Testis (tissue), 3 donors: ENCODE measurements around the gene HOXA1. TPM values are rescaled to one million over a fixed set of nuclear protein-coding genes. Genes with fewer than 3 reads are reported as not detected.
A peak's percentile ranks its signal among the peaks of the same experiment; 100 is the strongest.

Experiments used
- DNase-seq: peaks from one replicate; pipeline ENCODE4 v3.0.0-alpha.2; 2019
- H3K27ac ChIP-seq, 2 donors: fragments of 200-600 bp; sonication (generic); one replicate each; pipeline ENCODE4 v1.5.1; 2019
- H3K27me3 ChIP-seq: fragments of 200-600 bp; sonication (generic); one replicate; pipeline ENCODE4 v1.5.1; 2019
- H3K36me3 ChIP-seq: fragments of 200-600 bp; sonication (generic); one replicate; pipeline ENCODE4 v1.5.1; 2017; ENCODE audit warnings: low read depth; ENCODE audit errors: missing control alignments
- H3K4me1 ChIP-seq: fragments of 200-600 bp; sonication (generic); one replicate; pipeline ENCODE4 v1.5.1; 2019
- H3K4me3 ChIP-seq, 2 donors: fragments of 200-600 bp; sonication (generic); one replicate each; pipeline ENCODE4 v1.5.1; 2017 to 2019
- H3K9me3 ChIP-seq: fragments of 200-600 bp; sonication (generic); one replicate; pipeline ENCODE4 v1.5.1; 2017
- POLR2A ChIP-seq: fragments of 450-650 bp; IDR thresholded peaks from one replicate; pipeline ENCODE4 v1.6.1; 2017; ENCODE audit warnings: antibody characterized with exemption, mild to moderate bottlenecking, moderate library complexity
- WGBS, 2 donors: methylation state at CpG; one replicate each; pipeline ENCODE4 v1.1.5; 2018; 5-methylcytosine and 5-hydroxymethylcytosine counted together
- intact Hi-C: fragments of 100-400 bp; cut with DNase I; formaldehyde crosslinking; loops from one replicate; pipeline ENCODE4 v1.15.1; 2023; ENCODE audit warnings: low total_unique reads
- polyA plus RNA-seq: library from polyadenylated mRNA; stranded (reverse); fragments of 350-450 nt; fragmentation: Illumina TruSeq; extraction: RNeasy Lipid Tissue Mini Kit (QIAGEN cat#74804); gene quantifications from one replicate; pipeline ENCODE4 v1.2.3, GENCODE V29; 2014; ENCODE audit warnings: low read depth, low replicate concordance; ENCODE audit not compliant: insufficient read depth
- total RNA-seq, 2 donors: library from RNA; depleted of rRNA; stranded (reverse); fragments of >200 nt; gene quantifications; one replicate each; pipeline ENCODE4 v1.2.3, GENCODE V29; 2016
- TF ChIP-seq, protein P1 (sequence below), 3 experiments: fragments of 450-650 bp in 2 of 3; fragments of 200-600 bp in 1 of 3; sonication (generic) in 1 of 3; IDR thresholded peaks; one replicate each; pipeline ENCODE4 v1.5.1; 2016 to 2019; ENCODE audit warnings: antibody characterized with exemption in 3 of 3, mild to moderate bottlenecking in 2 of 3, moderate library complexity in 1 of 3

The HOXA1 gene
- total and polyA plus RNA-seq, 3 donors from 2014 or later = 0.16 to 0.79 (median 0.37) TPM

GRCh38 chr7:27088002-27088922 lies 7.5 kb downstream of the HOXA1 start:
- DNase-seq = peak; percentile 57
- WGBS, 2 donors = 11 to 12% methylated on average over 40 to 68 of the region's 68 CpGs
- no peaks in the 10 kb centered on the region for H3K9me3 ChIP-seq
- H3K27me3 ChIP-seq = no peaks in the 10 kb centered on the region
- TF ChIP-seq, protein P1, sequence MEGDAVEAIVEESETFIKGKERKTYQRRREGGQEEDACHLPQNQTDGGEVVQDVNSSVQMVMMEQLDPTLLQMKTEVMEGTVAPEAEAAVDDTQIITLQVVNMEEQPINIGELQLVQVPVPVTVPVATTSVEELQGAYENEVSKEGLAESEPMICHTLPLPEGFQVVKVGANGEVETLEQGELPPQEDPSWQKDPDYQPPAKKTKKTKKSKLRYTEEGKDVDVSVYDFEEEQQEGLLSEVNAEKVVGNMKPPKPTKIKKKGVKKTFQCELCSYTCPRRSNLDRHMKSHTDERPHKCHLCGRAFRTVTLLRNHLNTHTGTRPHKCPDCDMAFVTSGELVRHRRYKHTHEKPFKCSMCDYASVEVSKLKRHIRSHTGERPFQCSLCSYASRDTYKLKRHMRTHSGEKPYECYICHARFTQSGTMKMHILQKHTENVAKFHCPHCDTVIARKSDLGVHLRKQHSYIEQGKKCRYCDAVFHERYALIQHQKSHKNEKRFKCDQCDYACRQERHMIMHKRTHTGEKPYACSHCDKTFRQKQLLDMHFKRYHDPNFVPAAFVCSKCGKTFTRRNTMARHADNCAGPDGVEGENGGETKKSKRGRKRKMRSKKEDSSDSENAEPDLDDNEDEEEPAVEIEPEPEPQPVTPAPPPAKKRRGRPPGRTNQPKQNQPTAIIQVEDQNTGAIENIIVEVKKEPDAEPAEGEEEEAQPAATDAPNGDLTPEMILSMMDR (IDR thresholded peaks at IDR 0.05) = no peak
- TF ChIP-seq POLR2A = no peak
- peak overlapping the region in 1 of 2 donors; percentile 56 for H3K27ac ChIP-seq
- intact Hi-C loops = no loop called here
- no peaks in the 10 kb centered on the region for H3K4me1 ChIP-seq
- peak overlapping the region; percentile 45 for H3K4me3 ChIP-seq
- H3K36me3 ChIP-seq = no peaks in the 10 kb centered on the region

GRCh38 chr7:27083646-27084045 lies 12.2 kb downstream of the HOXA1 start:
- Histone ChIP-seq H3K36me3 (no peaks in the 10 kb centered on the region), H3K27ac (no peak overlapping the region), H3K27me3 (no peaks in the 10 kb centered on the region), H3K4me1 (no peaks in the 10 kb centered on the region), H3K9me3 (no peaks in the 10 kb centered on the region), H3K4me3 (no peak overlapping the region)
- intact Hi-C loops = no loop called here
- no peak for DNase-seq
- 87 to 89% methylated on average over 2 of the region's 2 CpGs for WGBS, 2 donors
- TF ChIP-seq, protein P1 (IDR thresholded peaks at IDR 0.05) = no peak
- no peak for TF ChIP-seq POLR2A

DNA sequence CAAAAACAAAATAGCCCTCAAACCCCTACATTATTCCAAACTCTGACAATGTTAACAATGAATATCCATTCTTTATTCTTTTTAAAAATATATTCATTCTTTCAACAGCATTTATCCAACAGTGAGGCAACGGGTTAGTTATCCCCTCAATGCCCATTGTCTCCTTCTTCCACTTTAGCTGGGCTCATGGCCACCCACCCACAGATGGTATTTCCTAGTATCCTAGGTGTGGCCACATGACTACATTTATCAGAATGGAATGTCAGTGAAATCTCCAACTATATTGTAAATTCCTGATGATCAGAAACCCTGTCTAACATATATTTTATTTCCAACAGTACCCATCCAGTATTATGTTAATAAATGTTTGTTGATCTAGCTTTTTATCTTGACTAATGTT lies 13.6 kb downstream of the HOXA1 start:
- no peak overlapping the region for H3K4me3 ChIP-seq
- no peaks in the 10 kb centered on the region for H3K27me3 ChIP-seq
- no peak for DNase-seq
- TF ChIP-seq, protein P1 (IDR thresholded peaks at IDR 0.05) = no peak
- no peak for TF ChIP-seq POLR2A
- WGBS, 2 donors = 91 to 95% methylated on average over 1 of the region's 1 CpG
- intact Hi-C loops = no loop called here
- H3K27ac ChIP-seq = no peak overlapping the region
- H3K9me3 ChIP-seq = no peaks in the 10 kb centered on the region
- no peaks in the 10 kb centered on the region for H3K4me1 ChIP-seq
- no peaks in the 10 kb centered on the region for H3K36me3 ChIP-seq

DNA sequence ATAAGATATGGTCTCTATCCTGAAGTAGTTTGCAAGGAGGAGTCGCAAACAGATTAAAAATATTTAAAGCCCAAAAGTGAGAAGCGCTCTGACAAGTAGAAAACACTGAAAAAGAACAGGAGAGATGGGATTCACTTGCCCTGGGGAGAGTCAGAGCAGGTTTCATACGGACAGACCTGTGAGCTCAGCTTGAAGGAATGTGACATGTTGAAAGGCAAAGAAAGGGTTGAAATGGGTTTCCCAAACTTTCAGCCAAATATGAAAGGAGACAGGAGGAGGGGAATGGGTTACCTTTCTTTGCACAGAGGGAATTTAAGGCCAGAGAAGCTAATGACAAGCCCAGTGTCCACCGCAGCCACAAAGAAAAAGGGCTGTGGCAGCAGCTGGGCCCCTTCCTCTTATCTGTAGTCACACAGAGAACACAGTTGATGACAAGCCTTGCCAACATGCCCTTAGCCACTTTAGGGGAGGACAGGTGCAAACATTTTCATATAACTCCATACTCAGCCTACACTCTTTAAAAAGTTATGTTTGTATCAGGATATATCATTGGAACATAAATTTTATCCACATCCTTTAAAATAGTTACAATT lies 14.9 kb downstream of the HOXA1 start:
- Histone ChIP-seq H3K27me3 (no peaks in the 10 kb centered on the region), H3K27ac (no peak overlapping the region), H3K9me3 (no peaks in the 10 kb centered on the region), H3K4me3 (no peak overlapping the region), H3K4me1 (no peaks in the 10 kb centered on the region), H3K36me3 (no peaks in the 10 kb centered on the region)
- 73 to 80% methylated on average over 4 of the region's 4 CpGs for WGBS, 2 donors
- intact Hi-C loops = no loop called here
- DNase-seq = no peak
- TF ChIP-seq POLR2A = no peak
- TF ChIP-seq, protein P1 (IDR thresholded peaks at IDR 0.05) = no peak
